Vagina (tissue), 2 donors: ENCODE measurements around the gene MICALL1.
"Not testable (repeated sequence)": the region's sequence is repeated elsewhere in the genome, so short reads cannot be mapped to it uniquely, and the experiment has no call there.

Experiments
- CTCF ChIP-seq, 3 experiments: fragments of 450-650 bp in 2 of 3; fragments of 200-600 bp in 1 of 3; sonication (generic) in 1 of 3; IDR thresholded peaks; one replicate each; pipeline ENCODE4 v1.5.1; 2017 to 2019; ENCODE audit warnings: antibody characterized with exemption in 3 of 3, mild to moderate bottlenecking in 2 of 3, moderate library complexity in 2 of 3
- POLR2A ChIP-seq, 2 donors: fragments of 450-650 bp; IDR thresholded peaks; one replicate each; pipeline ENCODE4 v1.6.1; 2017; ENCODE audit warnings: antibody characterized with exemption in 2 of 2, mild to moderate bottlenecking in 2 of 2, moderate library complexity in 2 of 2
- POLR2AphosphoS5 ChIP-seq, 2 donors: sonication (generic); formaldehyde crosslinking; IDR thresholded peaks; one replicate each; pipeline ENCODE4 v1.9.0; 2017; ENCODE audit warnings: antibody characterized with exemption in 2 of 2, mild to moderate bottlenecking in 2 of 2, low read depth in 1 of 2; ENCODE audit not compliant: insufficient read depth in 1 of 2

- not testable (repeated sequence) for TF ChIP-seq CTCF (IDR thresholded peaks at IDR 0.05); POLR2A (IDR thresholded peaks at IDR 0.05); POLR2AphosphoS5 (IDR thresholded peaks at IDR 0.05; ENCODE audit: insufficient read depth in 1 of 2, low read depth in 1 of 2)
Measured at GRCh38 chr22:37947142-37947795, 41.2 kb downstream of the MICALL1 start.
